Measurements from ENCODE around the gene C19orf44. TPM values are rescaled to one million over a fixed set of nuclear protein-coding genes. Genes with fewer than 3 reads are reported as not detected.
A peak's percentile ranks its signal among the peaks of the same experiment; 100 is the strongest.

C19orf44 gene
- total RNA-seq, 2 donors from 2014 or later = 1.3 to 2.1 TPM

- no peaks in the 10 kb centered on the region for H3K9me3 ChIP-seq (ENCODE audit: control insufficient read depth, low read length, poor library complexity, severe bottlenecking)
- Mint-ChIP-seq H3K4me3 (no peak overlapping the region), H3K27ac (no peak overlapping the region), H3K4me1 (peaks cover 4% of the 10 kb centered on the region), H3K36me3 (ENCODE audit: low read depth) (no peaks in the 10 kb centered on the region), H3K27me3 (no peaks in the 10 kb centered on the region)
- DNase-seq (no peak), ATAC-seq (no peak)
These were observed 18.3 kb downstream of the C19orf44 start for GRCh38 chr19:16514383-16515019.

- DNase-seq = no peak
- no peak for ATAC-seq
- H3K36me3 Mint-ChIP-seq (ENCODE audit: low read depth) = peaks cover 3% of the 10 kb centered on the region
- no peaks in the 10 kb centered on the region for H3K9me3 ChIP-seq (ENCODE audit: control insufficient read depth, low read length, poor library complexity, severe bottlenecking)
- peaks cover 4% of the 10 kb centered on the region for H3K4me1 Mint-ChIP-seq
- no peaks in the 10 kb centered on the region for H3K27me3 Mint-ChIP-seq
- no peak overlapping the region for H3K27ac Mint-ChIP-seq
- H3K4me3 Mint-ChIP-seq = no peak overlapping the region
These were observed 20.2 kb downstream of the C19orf44 start for GRCh38 chr19:16516381-16516780.

DNA sequence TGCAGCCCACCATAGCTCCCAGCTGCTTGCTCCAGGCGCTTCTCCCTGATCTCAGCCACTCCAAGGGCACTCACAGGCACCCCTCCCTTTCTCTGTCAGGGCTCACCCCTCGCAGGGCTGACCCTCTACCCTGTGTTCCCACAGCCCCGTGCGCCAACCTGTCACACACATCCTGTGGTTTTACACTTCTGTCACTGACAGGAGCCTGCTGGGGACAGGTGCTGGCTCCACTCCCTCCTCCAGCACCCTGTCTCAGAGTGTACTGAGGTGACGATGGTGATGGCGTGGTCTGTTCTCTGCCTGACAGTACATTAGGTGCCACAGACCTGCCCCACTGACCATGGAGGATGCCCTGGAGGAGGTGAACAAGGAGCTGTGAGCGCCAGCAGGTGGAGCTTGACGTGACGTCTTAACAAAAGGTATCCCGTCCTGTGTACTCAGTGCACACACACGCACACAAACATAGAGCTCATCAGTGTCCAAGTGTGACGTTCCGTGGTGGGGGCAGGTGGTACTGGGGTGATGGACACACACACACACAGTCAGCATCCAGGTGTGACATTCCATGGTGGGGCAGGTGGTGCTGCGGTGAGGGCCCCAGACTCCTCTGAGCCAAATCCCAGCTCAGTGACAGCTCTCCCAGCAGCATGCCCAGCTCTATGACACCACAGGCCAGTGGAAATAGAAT, 20.9 kb downstream of the C19orf44 start:
- Mint-ChIP-seq H3K4me1 (peaks cover 4% of the 10 kb centered on the region), H3K27me3 (no peaks in the 10 kb centered on the region), H3K27ac (no peak overlapping the region), H3K36me3 (ENCODE audit: low read depth) (peaks cover 3% of the 10 kb centered on the region), H3K4me3 (no peak overlapping the region)
- no peaks in the 10 kb centered on the region for H3K9me3 ChIP-seq (ENCODE audit: control insufficient read depth, low read length, poor library complexity, severe bottlenecking)
- no peak for DNase-seq
- peak; percentile 23 for ATAC-seq

GRCh38 chr19:16518061-16518460, 21.9 kb downstream of the C19orf44 start:
- peaks cover 3% of the 10 kb centered on the region for H3K36me3 Mint-ChIP-seq (ENCODE audit: low read depth)
- ATAC-seq (no peak), DNase-seq (no peak)
- H3K27me3 Mint-ChIP-seq = no peaks in the 10 kb centered on the region
- H3K4me1 Mint-ChIP-seq = peaks cover 4% of the 10 kb centered on the region
- no peak overlapping the region for H3K4me3 Mint-ChIP-seq
- no peak overlapping the region for H3K27ac Mint-ChIP-seq
- H3K9me3 ChIP-seq (ENCODE audit: control insufficient read depth, low read length, poor library complexity, severe bottlenecking) = no peaks in the 10 kb centered on the region

DNA sequence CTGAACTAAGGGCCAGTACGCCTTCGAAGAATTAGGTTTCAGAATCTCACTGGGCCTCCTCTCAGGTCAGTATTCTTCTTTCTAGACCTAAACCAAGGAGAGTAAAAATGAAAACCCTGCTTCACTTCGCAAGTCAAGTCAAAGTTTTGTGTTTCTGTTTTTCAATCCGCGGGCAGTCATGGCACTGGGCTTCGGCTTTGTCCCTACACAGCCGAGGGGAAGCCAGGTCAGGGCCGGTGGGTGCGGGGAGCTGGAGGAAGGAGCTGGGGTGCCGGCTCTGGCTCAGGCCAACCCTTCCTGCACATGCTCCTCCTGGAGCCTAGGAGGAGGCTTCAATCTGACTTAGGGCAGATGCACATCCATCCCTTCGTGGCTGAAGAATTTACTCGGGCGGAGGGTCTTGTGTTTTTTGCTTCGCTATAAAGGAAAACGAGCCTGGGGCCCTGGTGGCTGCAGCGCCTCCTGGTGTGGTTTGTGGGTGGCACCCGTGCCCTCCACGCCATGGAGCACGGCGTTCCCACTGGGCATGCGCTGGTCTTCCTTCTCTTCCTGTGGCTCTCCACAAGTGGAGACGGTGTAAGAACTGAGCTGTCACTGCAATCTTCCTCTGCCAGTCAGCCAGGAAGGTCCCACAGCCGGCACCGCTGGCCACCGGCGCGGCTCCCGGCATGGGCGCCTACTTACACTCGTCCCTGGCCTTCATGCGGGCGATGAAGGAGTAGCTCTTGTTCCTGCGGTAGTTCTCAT, 22.5 kb downstream of the C19orf44 start:
- Mint-ChIP-seq H3K27me3 (no peaks in the 10 kb centered on the region), H3K4me1 (peaks cover 4% of the 10 kb centered on the region), H3K4me3 (peak overlapping the region; percentile 52), H3K36me3 (ENCODE audit: low read depth) (peaks cover 3% of the 10 kb centered on the region), H3K27ac (no peak overlapping the region)
- ATAC-seq = no peak
- DNase-seq = no peak
- H3K9me3 ChIP-seq (ENCODE audit: control insufficient read depth, low read length, poor library complexity, severe bottlenecking) = no peaks in the 10 kb centered on the region

GRCh38 chr19:16519230-16519687, 23.1 kb downstream of the C19orf44 start:
- Mint-ChIP-seq H3K4me1 (peaks cover 4% of the 10 kb centered on the region), H3K27ac (no peak overlapping the region), H3K27me3 (no peaks in the 10 kb centered on the region), H3K4me3 (peak overlapping the region; percentile 52), H3K36me3 (ENCODE audit: low read depth) (peaks cover 3% of the 10 kb centered on the region)
- ATAC-seq (no peak), DNase-seq (no peak)
- H3K9me3 ChIP-seq (ENCODE audit: control insufficient read depth, low read length, poor library complexity, severe bottlenecking) = no peaks in the 10 kb centered on the region

DNA sequence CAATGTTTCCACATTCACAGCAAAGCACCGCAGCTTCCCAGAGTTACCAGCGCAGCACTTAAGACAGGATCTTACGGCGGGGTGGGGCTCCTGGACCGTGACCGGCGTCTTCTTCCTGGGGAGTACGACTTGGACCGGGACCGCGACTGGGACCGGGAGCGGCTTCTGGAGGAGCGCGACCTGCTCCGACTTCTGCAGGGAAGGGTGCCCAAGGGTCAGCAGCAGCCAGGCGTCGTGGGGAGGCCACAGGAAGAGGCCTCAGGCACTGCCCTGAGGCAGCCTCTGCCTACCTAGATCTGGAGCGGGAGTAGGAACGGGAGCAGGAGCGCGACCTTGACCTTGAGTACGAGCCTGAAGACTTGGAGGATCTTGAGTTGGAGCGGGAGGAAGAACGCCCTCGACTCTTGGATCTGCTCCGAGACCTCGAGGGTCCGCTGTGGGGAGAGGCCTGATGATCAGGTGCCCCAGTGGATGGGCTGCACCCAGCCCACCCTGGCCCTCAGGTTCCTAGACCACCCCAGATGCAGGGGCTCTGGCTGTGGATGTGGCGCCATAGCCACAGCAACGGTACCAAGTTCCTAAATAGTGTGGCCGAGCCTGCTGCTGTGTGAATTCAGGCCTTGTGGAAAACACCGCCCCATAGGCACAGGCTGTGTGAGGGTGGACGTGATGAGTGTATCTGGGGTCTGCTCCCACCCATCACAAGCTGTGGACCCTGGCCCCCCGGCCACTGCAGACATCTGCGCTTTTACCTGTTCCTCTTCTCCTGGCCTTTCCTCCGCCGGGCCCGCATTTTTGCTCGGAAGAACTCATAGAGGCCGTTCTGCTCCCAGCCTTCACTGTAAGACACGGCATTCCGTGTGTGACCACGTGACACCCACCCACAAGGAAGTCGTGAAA, 24.1 kb downstream of the C19orf44 start:
- Mint-ChIP-seq H3K4me1 (peaks cover 4% of the 10 kb centered on the region), H3K36me3 (ENCODE audit: low read depth) (peaks cover 3% of the 10 kb centered on the region), H3K4me3 (no peak overlapping the region), H3K27ac (no peak overlapping the region), H3K27me3 (no peaks in the 10 kb centered on the region)
- ATAC-seq (no peak), DNase-seq (no peak)
- H3K9me3 ChIP-seq (ENCODE audit: control insufficient read depth, low read length, poor library complexity, severe bottlenecking) = no peaks in the 10 kb centered on the region

- Mint-ChIP-seq H3K4me3 (no peak overlapping the region), H3K4me1 (peaks cover 4% of the 10 kb centered on the region), H3K27me3 (no peaks in the 10 kb centered on the region), H3K27ac (peak overlapping the region; percentile 56), H3K36me3 (ENCODE audit: low read depth) (peaks cover 3% of the 10 kb centered on the region)
- H3K9me3 ChIP-seq (ENCODE audit: control insufficient read depth, low read length, poor library complexity, severe bottlenecking) = no peaks in the 10 kb centered on the region
- ATAC-seq (no peak), DNase-seq (no peak)
These were observed 24.9 kb downstream of the C19orf44 start for GRCh38 chr19:16520986-16521624.

DNA sequence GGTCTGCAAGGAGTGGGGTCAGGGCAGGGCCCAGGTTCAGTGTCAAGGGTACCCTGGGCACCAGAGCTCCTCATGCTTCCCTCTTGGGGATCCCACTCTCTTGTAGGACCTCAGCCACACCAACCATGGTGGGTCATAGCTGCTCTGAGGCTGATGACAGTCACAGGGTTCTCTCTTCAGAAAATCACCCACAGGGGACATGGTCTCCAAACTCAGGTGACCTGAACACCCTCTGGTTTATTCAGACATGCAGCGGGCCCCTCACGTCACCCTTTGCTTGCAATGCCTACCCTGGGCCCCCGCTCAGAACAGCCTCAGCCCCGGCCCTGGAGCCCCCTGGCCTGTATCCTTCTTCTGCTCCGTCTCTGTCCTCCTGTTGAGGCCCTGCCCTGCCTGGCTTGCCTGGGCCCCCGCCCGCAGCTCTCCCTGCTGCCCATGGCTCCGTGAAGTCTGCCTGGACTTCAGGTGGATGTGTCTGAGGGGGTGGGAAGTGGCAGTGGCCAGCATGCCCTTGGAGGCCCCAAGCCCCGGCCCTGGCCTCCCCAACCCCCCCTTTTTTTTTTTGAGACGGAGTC, 25.6 kb downstream of the C19orf44 start:
- Mint-ChIP-seq H3K36me3 (ENCODE audit: low read depth) (peaks cover 3% of the 10 kb centered on the region), H3K4me1 (peaks cover 4% of the 10 kb centered on the region), H3K27me3 (no peaks in the 10 kb centered on the region), H3K4me3 (no peak overlapping the region), H3K27ac (no peak overlapping the region)
- no peaks in the 10 kb centered on the region for H3K9me3 ChIP-seq (ENCODE audit: control insufficient read depth, low read length, poor library complexity, severe bottlenecking)
- DNase-seq = no peak
- no peak for ATAC-seq

DNA sequence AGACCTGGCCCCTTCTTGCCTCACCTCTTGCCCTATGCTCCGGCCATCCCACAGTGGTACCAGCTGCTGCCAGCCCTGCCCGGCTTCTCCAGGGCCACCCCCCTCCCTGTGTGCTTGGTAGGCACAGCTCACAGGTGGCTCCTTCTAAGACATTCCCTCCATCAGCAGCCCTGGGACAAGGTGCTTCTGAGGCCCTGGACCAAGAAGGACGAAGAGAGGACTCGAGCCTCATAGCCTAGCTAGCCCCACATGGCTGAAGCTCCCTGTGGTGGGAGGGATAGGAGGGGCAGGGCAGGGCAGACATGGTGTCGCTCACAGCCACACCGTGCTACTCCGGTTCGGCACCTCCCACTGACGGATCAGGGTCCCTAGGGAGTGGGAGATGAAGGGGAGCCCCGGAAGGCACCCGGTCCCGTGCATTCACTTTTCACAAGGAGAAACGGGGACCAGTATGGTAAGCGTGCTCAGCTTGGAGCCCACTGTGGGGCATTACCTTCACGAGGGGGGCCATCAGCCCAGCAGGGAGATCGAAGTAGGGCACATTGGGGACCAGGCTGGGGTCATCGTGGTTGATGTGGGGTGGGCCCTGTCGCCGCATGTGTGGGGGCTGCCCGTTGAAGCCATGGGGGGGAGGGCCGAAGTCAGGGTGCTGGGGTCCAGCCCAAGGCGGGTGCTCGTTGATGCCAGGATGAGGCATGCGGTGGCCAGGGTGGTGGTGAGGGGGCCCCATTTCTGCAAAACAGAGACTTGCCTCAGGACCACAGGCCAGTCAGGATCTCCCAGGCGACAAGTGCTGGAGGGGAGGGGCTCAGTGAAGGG, 26.6 kb downstream of the C19orf44 start:
- H3K36me3 Mint-ChIP-seq (ENCODE audit: low read depth) = peaks cover 6% of the 10 kb centered on the region
- no peak for ATAC-seq
- no peak overlapping the region for H3K27ac Mint-ChIP-seq
- no peaks in the 10 kb centered on the region for H3K27me3 Mint-ChIP-seq
- no peak for DNase-seq
- no peak overlapping the region for H3K4me3 Mint-ChIP-seq
- H3K9me3 ChIP-seq (ENCODE audit: control insufficient read depth, low read length, poor library complexity, severe bottlenecking) = no peaks in the 10 kb centered on the region
- no peaks in the 10 kb centered on the region for H3K4me1 Mint-ChIP-seq

GRCh38 chr19:16524991-16525734, 29.0 kb downstream of the C19orf44 start:
- DNase-seq (no peak), ATAC-seq (no peak)
- Mint-ChIP-seq H3K36me3 (ENCODE audit: low read depth) (peaks cover 6% of the 10 kb centered on the region), H3K27ac (no peak overlapping the region), H3K27me3 (no peaks in the 10 kb centered on the region), H3K4me1 (no peaks in the 10 kb centered on the region), H3K4me3 (no peak overlapping the region)
- H3K9me3 ChIP-seq (ENCODE audit: control insufficient read depth, low read length, poor library complexity, severe bottlenecking) = no peaks in the 10 kb centered on the region
